H9 (cell line): ENCODE measurements around the gene PRKCZ. TPM values are rescaled to one million over a fixed set of nuclear protein-coding genes. Genes with fewer than 3 reads are reported as not detected.
A peak's percentile ranks its signal among the peaks of the same experiment; 100 is the strongest.

Experiments used
- DNase-seq: peaks from one replicate; pipeline ENCODE4 v3.0.0-alpha.2; 2017
- H2AFZ ChIP-seq: one replicate; pipeline ENCODE4 v1.6.1; 2013; ENCODE audit warnings: mild to moderate bottlenecking, low read length, control low read depth, moderate library complexity
- H2AK5ac ChIP-seq: 2 replicates; pipeline ENCODE4 v1.6.1; 2013; ENCODE audit warnings: low read length, control low read depth, mixed read lengths; ENCODE audit not compliant: insufficient read length
- H2BK120ac ChIP-seq: one replicate; pipeline ENCODE4 v1.6.1; 2013; ENCODE audit warnings: low read depth, mild to moderate bottlenecking, low read length, control low read depth, inconsistent platforms; ENCODE audit not compliant: poor library complexity, severe bottlenecking
- H2BK12ac ChIP-seq: 2 replicates; pipeline ENCODE4 v1.6.1; 2013; ENCODE audit warnings: low read length, control low read depth, mixed read lengths, low read depth; ENCODE audit not compliant: insufficient read length
- H2BK15ac ChIP-seq: 2 replicates; pipeline ENCODE4 v1.6.1; 2013; ENCODE audit warnings: low read depth, low read length, control low read depth
- H2BK20ac ChIP-seq: one replicate; pipeline ENCODE4 v1.6.1; 2013; ENCODE audit warnings: low read depth, mild to moderate bottlenecking, low read length, control low read depth, inconsistent platforms; ENCODE audit not compliant: poor library complexity, severe bottlenecking
- H2BK5ac ChIP-seq: 2 replicates; pipeline ENCODE4 v1.6.1; 2013; ENCODE audit warnings: low read length, control low read depth, mixed read lengths; ENCODE audit not compliant: insufficient read length
- H3K14ac ChIP-seq: 2 replicates; pipeline ENCODE4 v1.6.1; 2013; ENCODE audit warnings: low read length, control low read depth; ENCODE audit not compliant: insufficient read depth
- H3K18ac ChIP-seq: 2 replicates; pipeline ENCODE4 v1.6.1; 2013; ENCODE audit warnings: low read depth, mild to moderate bottlenecking, mixed read lengths, low read length, control low read depth; ENCODE audit not compliant: insufficient read length
- H3K23ac ChIP-seq: 2 replicates; pipeline ENCODE4 v1.6.1; 2013; ENCODE audit warnings: low read length, control low read depth, mixed read lengths, low read depth; ENCODE audit not compliant: insufficient read length
- H3K23me2 ChIP-seq: 2 replicates; pipeline ENCODE4 v1.6.1; 2013; ENCODE audit warnings: low read depth, mild to moderate bottlenecking, mixed read lengths, low read length, control low read depth; ENCODE audit not compliant: insufficient read length, poor library complexity, severe bottlenecking
- H3K27ac ChIP-seq: 2 replicates; pipeline ENCODE4 v1.5.1; 2013; ENCODE audit warnings: low read length, control low read depth, mixed read lengths, low read depth; ENCODE audit not compliant: insufficient read length
- H3K27me3 ChIP-seq: 2 replicates; pipeline ENCODE4 v1.6.1; 2013; ENCODE audit warnings: low read length, control low read depth, inconsistent platforms; ENCODE audit not compliant: insufficient read depth
- H3K4ac ChIP-seq: 2 replicates; pipeline ENCODE4 v1.6.1; 2013; ENCODE audit warnings: low read depth, mild to moderate bottlenecking, control low read depth, inconsistent platforms, low read length, moderate library complexity
- H3K4me1 ChIP-seq: 2 replicates; pipeline ENCODE4 v1.6.1; 2013; ENCODE audit warnings: low read length, control low read depth, inconsistent platforms; ENCODE audit not compliant: insufficient read depth
- H3K4me2 ChIP-seq: 2 replicates; pipeline ENCODE4 v1.6.1; 2013; ENCODE audit warnings: low read length, control low read depth, mixed read lengths; ENCODE audit not compliant: insufficient read length, insufficient read depth
- H3K56ac ChIP-seq: 2 replicates; pipeline ENCODE4 v1.6.1; 2013; ENCODE audit warnings: low read depth, mild to moderate bottlenecking, mixed read lengths, low read length, control low read depth; ENCODE audit not compliant: insufficient read length
- H3K79me1 ChIP-seq: 2 replicates; pipeline ENCODE4 v1.6.1; 2013; ENCODE audit warnings: low read depth, mild to moderate bottlenecking, moderate library complexity, low read length, control low read depth, inconsistent platforms; ENCODE audit not compliant: insufficient read depth, poor library complexity, severe bottlenecking
- H3K79me2 ChIP-seq: 2 replicates; pipeline ENCODE4 v1.6.1; 2013; ENCODE audit warnings: low read length, control low read depth, inconsistent platforms; ENCODE audit not compliant: insufficient read depth
- H3K9ac ChIP-seq: 2 replicates; pipeline ENCODE4 v1.6.1; 2013; ENCODE audit warnings: low read length, control low read depth, mixed read lengths; ENCODE audit not compliant: insufficient read length; ENCODE audit errors: extremely low read depth
- H3K9me3 ChIP-seq: one replicate; pipeline ENCODE4 v1.6.1; 2013; ENCODE audit warnings: low read depth, low read length, inconsistent platforms; ENCODE audit not compliant: control insufficient read depth
- H3T11ph ChIP-seq: one replicate; pipeline ENCODE4 v1.6.1; 2013; ENCODE audit warnings: mild to moderate bottlenecking, low read length, control low read depth, inconsistent platforms
- H4K20me1 ChIP-seq: one replicate; pipeline ENCODE4 v1.6.1; 2013; ENCODE audit not compliant: control insufficient read depth, insufficient read length, insufficient read depth
- H4K5ac ChIP-seq: 2 replicates; pipeline ENCODE4 v1.6.1; 2013; ENCODE audit warnings: low read depth, mild to moderate bottlenecking, mixed read lengths, low read length, control low read depth; ENCODE audit not compliant: insufficient read length
- H4K8ac ChIP-seq: replicated peaks from 2 replicates; pipeline ENCODE4 v1.6.1; 2013; ENCODE audit warnings: low read length, control low read depth, mixed read lengths, low read depth; ENCODE audit not compliant: insufficient read length
- H4K91ac ChIP-seq: 2 replicates; pipeline ENCODE4 v1.6.1; 2013; ENCODE audit warnings: low read depth, mild to moderate bottlenecking, moderate library complexity, mixed read lengths, low read length, control low read depth; ENCODE audit not compliant: insufficient read length
- H3K27ac Mint-ChIP-seq, 3 experiments: 2 replicates in 2 of 3; 3 replicates in 1 of 3; pipeline ENCODE4 v1.8.0; 2020 to 2021; ENCODE audit warnings: mixed read lengths in 3 of 3, mild to moderate bottlenecking in 1 of 3, moderate library complexity in 1 of 3
- H3K27me3 Mint-ChIP-seq: 2 replicates; pipeline ENCODE4 v1.8.0; 2021; ENCODE audit warnings: low read depth, mild to moderate bottlenecking, moderate library complexity, mixed read lengths
- H3K36me3 Mint-ChIP-seq, 3 experiments: 2 replicates in 2 of 3; 3 replicates in 1 of 3; pipeline ENCODE4 v1.8.0; 2020 to 2021; ENCODE audit warnings: low read depth in 3 of 3, mixed read lengths in 3 of 3; ENCODE audit not compliant: insufficient read depth in 1 of 3
- H3K4me1 Mint-ChIP-seq, 2 experiments: 2 replicates each; pipeline ENCODE4 v1.8.0; 2020; ENCODE audit warnings: mixed read lengths in 2 of 2
- H3K4me3 Mint-ChIP-seq, 2 experiments: 2 replicates in 1 of 2; 3 replicates in 1 of 2; pipeline ENCODE4 v1.8.0; 2020 to 2021; ENCODE audit warnings: mild to moderate bottlenecking in 2 of 2, mixed read lengths in 2 of 2, moderate library complexity in 1 of 2
- H3K9me3 Mint-ChIP-seq, 2 experiments: 2 replicates in 1 of 2; 3 replicates in 1 of 2; pipeline ENCODE4 v1.8.0; 2020; ENCODE audit warnings: mild to moderate bottlenecking in 2 of 2, mixed read lengths in 2 of 2, moderate library complexity in 1 of 2
- CTCF ChIP-seq: fragments of 200-600 bp; sonication (generic); conservative IDR thresholded peaks from 3 replicates; pipeline ENCODE4 v1.8.0; 2021; ENCODE audit warnings: antibody characterized with exemption, mild to moderate bottlenecking
- WGBS: extraction: QIAGEN DNeasy Blood & Tissue Kit; methylation state at CpG from one replicate; pipeline ENCODE4 v1.1.7; 2013; ENCODE audit warnings: missing lambda C conversion rate, low lambda C conversion rate, mixed read lengths; ENCODE audit not compliant: insufficient read length; ENCODE audit errors: extremely low coverage; 5-methylcytosine and 5-hydroxymethylcytosine counted together
- total RNA-seq: library from RNA; stranded (reverse); gene quantifications from 2 replicates; pipeline ENCODE4 v1.2.1, GENCODE V29; 2021

PRKCZ gene
- total RNA-seq, 1 experiment from 2014 or later, result 48.4 TPM

DNA sequence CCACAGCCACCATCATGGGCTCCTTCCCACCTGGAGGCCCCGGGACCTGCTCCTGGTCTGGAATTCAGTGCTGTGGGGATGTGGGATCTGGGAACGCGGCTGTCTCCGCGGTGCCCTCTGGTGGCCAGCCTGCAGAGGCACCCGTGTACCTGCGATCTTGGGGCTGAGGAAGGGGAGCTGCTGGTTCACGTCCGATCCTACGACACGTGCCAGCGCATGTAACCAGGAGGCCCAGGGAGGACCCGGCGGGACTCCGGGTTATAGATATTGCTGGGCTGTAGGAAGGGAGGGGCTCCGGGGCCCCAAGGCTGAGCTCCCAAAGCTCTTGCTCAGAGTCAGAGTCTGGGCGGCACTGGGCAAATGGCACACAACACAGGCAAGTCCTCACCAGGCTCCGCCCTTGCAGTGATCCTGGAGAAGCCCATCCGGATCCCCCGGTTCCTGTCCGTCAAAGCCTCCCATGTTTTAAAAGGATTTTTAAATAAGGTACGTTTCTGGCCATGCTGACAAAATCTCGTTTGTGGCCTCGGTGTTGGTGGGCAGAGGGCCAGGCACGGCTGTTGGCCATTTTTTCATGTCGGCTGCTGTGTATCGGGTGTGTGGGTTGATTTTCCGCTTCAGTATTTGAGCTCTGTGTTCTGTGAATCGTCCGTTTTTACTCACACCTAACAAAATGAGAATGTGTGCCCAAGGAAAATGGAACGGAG, 124.3 kb downstream of the PRKCZ start:
- H3K36me3 Mint-ChIP-seq, result peaks cover 8 to 50% (median 44%) of the 10 kb centered on the region in 3 experiments; a peak in 6 of 7 replicates
- Histone ChIP-seq H2BK12ac (no peak overlapping the region), H2AK5ac (no peak overlapping the region), H2AFZ (no peak overlapping the region), H3K56ac (no peak overlapping the region), H3K27ac (no peak overlapping the region), H3K18ac (no peak overlapping the region), H3K4ac (no peak overlapping the region), H3K4me1 (no peaks in the 10 kb centered on the region), H3K27me3 (no peaks in the 10 kb centered on the region), H3K14ac (no peak overlapping the region), H3K9me3 (no peaks in the 10 kb centered on the region), H3K23me2 (no peaks in the 10 kb centered on the region), H2BK120ac (no peak overlapping the region), H2BK15ac (no peak overlapping the region), H3K79me1 (no peaks in the 10 kb centered on the region), H3K79me2 (no peaks in the 10 kb centered on the region), H3K4me2 (no peak overlapping the region), H4K91ac (no peak overlapping the region), H4K8ac (no peak overlapping the region), H2BK5ac (no peak overlapping the region), H2BK20ac (no peak overlapping the region), H4K5ac (no peak overlapping the region), H3T11ph (no peak overlapping the region), H3K23ac (no peak overlapping the region), H4K20me1 (no peaks in the 10 kb centered on the region), H3K9ac (no peak overlapping the region)
- no peaks in the 10 kb centered on the region for H3K27me3 Mint-ChIP-seq
- no peak overlapping the region; a peak in 1 of 5 replicates for H3K4me3 Mint-ChIP-seq
- peaks cover 2 to 8% of the 10 kb centered on the region in 2 experiments; a peak in 2 of 4 replicates for H3K4me1 Mint-ChIP-seq
- peak; percentile 91 for DNase-seq
- WGBS, result no CpG with 5 or more reads among the region's 31 CpGs
- peak; percentile 94 for TF ChIP-seq CTCF
- peak overlapping the region in 2 of 3 experiments; percentile 53 to 66; a peak in 2 of 7 replicates for H3K27ac Mint-ChIP-seq
- H3K9me3 Mint-ChIP-seq, result no peaks in the 10 kb centered on the region
